ENCODE data around the gene NKX6-2. TPM values are rescaled to one million over a fixed set of nuclear protein-coding genes. Genes with fewer than 3 reads are reported as not detected.

Gene NKX6-2
- polyA plus RNA-seq, 1 experiment: not detected

- TF ChIP-seq CTCF (IDR thresholded peaks at IDR 0.05; ENCODE audit: insufficient read depth, low read depth, low read length): no peak
- Histone ChIP-seq H3K4me3 (ENCODE audit: low read depth, low read length) (no peak overlapping the region), H3K27me3 (ENCODE audit: control insufficient read depth, insufficient read depth, low read length) (no peaks in the 10 kb centered on the region), H3K36me3 (ENCODE audit: control insufficient read depth, insufficient read depth, low read length) (peaks cover 19% of the 10 kb centered on the region)
- DNase-seq (ENCODE audit: low read depth): no peak
- POLR2A ChIA-PET: no interaction called here
- CTCF ChIA-PET: no interaction called here
Measured at GRCh38 chr10:132735341-132735775, 50.6 kb downstream of the NKX6-2 start.

- H3K36me3 ChIP-seq (ENCODE audit: control insufficient read depth, insufficient read depth, low read length): peaks cover 17% of the 10 kb centered on the region
- DNase-seq (ENCODE audit: low read depth): no peak
- CTCF ChIA-PET: interaction anchor here (0.7 to 1.0 kb wide), 2 partner anchors 9 to 12 kb away, joined by 3 read pairs; no protein-coding TSS in a partner anchor
- TF ChIP-seq CTCF (IDR thresholded peaks at IDR 0.05; ENCODE audit: insufficient read depth, low read depth, low read length): no peak
- no peaks in the 10 kb centered on the region for H3K27me3 ChIP-seq (ENCODE audit: control insufficient read depth, insufficient read depth, low read length)
- no peak overlapping the region for H3K4me3 ChIP-seq (ENCODE audit: low read depth, low read length)
- POLR2A ChIA-PET: no interaction called here
Measured at GRCh38 chr10:132733926-132734325, 52.0 kb downstream of the NKX6-2 start.

Other genes with a start within 250 kb of the NKX6-2 start
- 59.1 and 60.1 TPM in 2 replicates for gene INPP5A, start 248.4 kb downstream of the NKX6-2 start, polyA plus RNA-seq (2011; rRNA removed)
- gene CFAP46, start 156.4 kb upstream of the NKX6-2 start, polyA plus RNA-seq (2011; rRNA removed): 1.8 and 2.0 TPM in 2 replicates